Esophagus muscularis mucosa (tissue), 4 donors: Measurements from ENCODE around the gene UGT1A1.

Experiments
- EP300 ChIP-seq: sonication (generic); formaldehyde crosslinking; IDR thresholded peaks from one replicate; pipeline ENCODE4 v1.6.1; 2017; ENCODE audit warnings: antibody characterized with exemption
- POLR2A ChIP-seq: fragments of 450-650 bp; IDR thresholded peaks from one replicate; pipeline ENCODE4 v1.6.1; 2017; ENCODE audit warnings: antibody characterized with exemption, moderate library complexity, mild to moderate bottlenecking, low read depth
- POLR2AphosphoS5 ChIP-seq, 2 donors: sonication (generic); formaldehyde crosslinking; IDR thresholded peaks; one replicate each; pipeline ENCODE4 v1.6.1; 2017; ENCODE audit warnings: antibody characterized with exemption in 2 of 2
- TF ChIP-seq, protein P1 (sequence below), 3 experiments: fragments of 200-600 bp in 2 of 3; fragments of 450-650 bp in 1 of 3; sonication (generic) in 2 of 3; IDR thresholded peaks; one replicate each; pipeline ENCODE4 v1.5.1; 2017 to 2019; ENCODE audit warnings: antibody characterized with exemption in 3 of 3, mild to moderate bottlenecking in 2 of 3, moderate library complexity in 1 of 3

DNA sequence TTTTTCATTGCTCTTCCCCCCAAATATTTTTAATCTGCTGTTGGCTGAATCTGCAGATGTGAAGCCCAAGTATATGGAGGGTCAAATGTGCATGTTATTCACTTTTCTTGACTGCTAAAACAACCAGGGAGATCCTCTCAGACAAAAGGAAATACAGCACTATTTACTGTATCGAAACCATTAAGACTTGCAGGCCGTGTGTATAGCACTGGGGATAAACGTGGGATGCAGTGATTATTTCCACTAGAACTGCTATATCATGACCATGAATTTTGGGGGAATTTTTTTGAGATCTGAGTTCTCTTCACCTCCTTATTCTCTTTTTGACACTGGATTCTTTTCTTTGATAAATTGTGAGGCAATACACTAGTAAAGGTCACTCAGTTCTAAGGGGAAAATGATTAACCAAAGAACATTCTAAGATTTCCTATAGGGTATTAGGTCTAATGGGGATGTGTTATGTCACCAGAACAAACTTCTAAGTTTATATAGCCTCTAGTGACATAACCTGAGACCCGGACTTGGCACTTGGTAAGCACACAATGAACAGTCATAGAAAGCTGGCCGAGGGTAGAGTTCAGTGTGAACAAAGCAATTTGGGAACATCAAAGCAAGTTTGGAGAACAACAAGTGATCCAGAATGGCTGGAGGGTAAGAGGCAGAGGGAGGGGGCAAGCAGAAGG lies 14.9 kb upstream of the UGT1A1 start:
- TF ChIP-seq, protein P1, sequence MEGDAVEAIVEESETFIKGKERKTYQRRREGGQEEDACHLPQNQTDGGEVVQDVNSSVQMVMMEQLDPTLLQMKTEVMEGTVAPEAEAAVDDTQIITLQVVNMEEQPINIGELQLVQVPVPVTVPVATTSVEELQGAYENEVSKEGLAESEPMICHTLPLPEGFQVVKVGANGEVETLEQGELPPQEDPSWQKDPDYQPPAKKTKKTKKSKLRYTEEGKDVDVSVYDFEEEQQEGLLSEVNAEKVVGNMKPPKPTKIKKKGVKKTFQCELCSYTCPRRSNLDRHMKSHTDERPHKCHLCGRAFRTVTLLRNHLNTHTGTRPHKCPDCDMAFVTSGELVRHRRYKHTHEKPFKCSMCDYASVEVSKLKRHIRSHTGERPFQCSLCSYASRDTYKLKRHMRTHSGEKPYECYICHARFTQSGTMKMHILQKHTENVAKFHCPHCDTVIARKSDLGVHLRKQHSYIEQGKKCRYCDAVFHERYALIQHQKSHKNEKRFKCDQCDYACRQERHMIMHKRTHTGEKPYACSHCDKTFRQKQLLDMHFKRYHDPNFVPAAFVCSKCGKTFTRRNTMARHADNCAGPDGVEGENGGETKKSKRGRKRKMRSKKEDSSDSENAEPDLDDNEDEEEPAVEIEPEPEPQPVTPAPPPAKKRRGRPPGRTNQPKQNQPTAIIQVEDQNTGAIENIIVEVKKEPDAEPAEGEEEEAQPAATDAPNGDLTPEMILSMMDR (IDR thresholded peaks at IDR 0.05), result no peak
- TF ChIP-seq POLR2A, result no peak
- TF ChIP-seq EP300, result no peak
- TF ChIP-seq POLR2AphosphoS5 (IDR thresholded peaks at IDR 0.05), result no peak
